WTC11 (cell line): ENCODE measurements around the gene PRR12. TPM values are rescaled to one million over a fixed set of nuclear protein-coding genes. Genes with fewer than 3 reads are reported as not detected.

ENCODE experiments used
- ATAC-seq: fragments of 200-7000 bp; cut with Tn5 transposase; 2 replicates; pipeline ENCODE4 v1.10.0; 2021; ENCODE audit warnings: mild to moderate bottlenecking, moderate library complexity
- CTCF ChIA-PET: fragments of 300-600 bp; sonication (Branson Sonifier 250); formaldehyde crosslinking; loops from one replicate; lab custom pipeline; 2021; ENCODE audit warnings: antibody characterized with exemption; lab: Charles Lee
- POLR2A ChIA-PET: fragments of 350-600 bp; sonication (Branson Sonifier 250); formaldehyde crosslinking; loops from one replicate; lab custom pipeline; 2021; ENCODE audit warnings: antibody characterized with exemption; lab: Charles Lee
- DNase-seq: peaks from one replicate; pipeline ENCODE4 v3.0.0; 2021; ENCODE audit warnings: low spot score
- H3K27ac Mint-ChIP-seq: 2 replicates; pipeline ENCODE4 v1.8.0; 2021; ENCODE audit warnings: mixed read lengths
- H3K27me3 Mint-ChIP-seq: 2 replicates; pipeline ENCODE4 v1.8.0; 2021; ENCODE audit warnings: low read depth, mild to moderate bottlenecking, moderate library complexity, mixed read lengths
- H3K36me3 Mint-ChIP-seq: 2 replicates; pipeline ENCODE4 v1.8.0; 2021; ENCODE audit warnings: mixed read lengths
- H3K4me1 Mint-ChIP-seq: 2 replicates; pipeline ENCODE4 v1.8.0; 2022; ENCODE audit warnings: mixed read lengths
- H3K4me3 Mint-ChIP-seq: 2 replicates; pipeline ENCODE4 v1.8.0; 2021; ENCODE audit warnings: mild to moderate bottlenecking, moderate library complexity, mixed read lengths
- H3K9me3 Mint-ChIP-seq: 2 replicates; pipeline ENCODE4 v1.8.0; 2021; ENCODE audit warnings: mixed read lengths
- ARID4B ChIP-seq: sonication (generic); formaldehyde crosslinking; IDR thresholded peaks from 2 replicates; pipeline ENCODE4 v1.8.0; 2023; ENCODE audit warnings: missing genetic modification reagents, mild to moderate bottlenecking, borderline replicate concordance
- ATF1 ChIP-seq: sonication (generic); formaldehyde crosslinking; IDR thresholded peaks from 2 replicates; pipeline ENCODE4 v1.8.1; 2023; ENCODE audit warnings: mild to moderate bottlenecking, moderate library complexity, missing genetic modification reagents
- CREB1 ChIP-seq: sonication (generic); formaldehyde crosslinking; IDR thresholded peaks from 2 replicates; pipeline ENCODE4 v1.8.0; 2023; ENCODE audit warnings: mild to moderate bottlenecking, missing genetic modification reagents
- ESRRA ChIP-seq: sonication (generic); formaldehyde crosslinking; IDR thresholded peaks from 2 replicates; pipeline ENCODE4 v1.8.1; 2022; ENCODE audit warnings: mild to moderate bottlenecking, missing genetic modification reagents, borderline replicate concordance
- ETV6 ChIP-seq: sonication (generic); formaldehyde crosslinking; IDR thresholded peaks from 2 replicates; pipeline ENCODE4 v1.8.1; 2022; ENCODE audit warnings: mild to moderate bottlenecking, missing genetic modification reagents
- HMGA2 ChIP-seq: fragments of 250-450 bp; sonication (Bioruptor Pico); IDR thresholded peaks from 2 replicates; pipeline ENCODE4 v1.4.0; 2021; ENCODE audit warnings: mild to moderate bottlenecking, moderate library complexity
- JAZF1 ChIP-seq: fragments of 250-450 bp; sonication (Bioruptor Pico); IDR thresholded peaks from 2 replicates; pipeline ENCODE4 v1.9.0; 2021; ENCODE audit warnings: moderate library complexity, mild to moderate bottlenecking, inconsistent platforms
- MXD4 ChIP-seq: fragments of 250-450 bp; sonication (Bioruptor Pico); IDR thresholded peaks from 2 replicates; pipeline ENCODE4 v1.8.0; 2021; ENCODE audit warnings: mild to moderate bottlenecking, moderate library complexity, borderline replicate concordance
- MYBL2 ChIP-seq: sonication (generic); formaldehyde crosslinking; IDR thresholded peaks from 2 replicates; pipeline ENCODE4 v1.8.1; 2023; ENCODE audit warnings: mild to moderate bottlenecking, moderate library complexity, missing genetic modification reagents
- PRRX2 ChIP-seq: fragments of 250-450 bp; sonication (Bioruptor Pico); IDR thresholded peaks from 2 replicates; pipeline ENCODE4 v1.8.0; 2021; ENCODE audit warnings: mild to moderate bottlenecking
- RELA ChIP-seq: sonication (generic); formaldehyde crosslinking; IDR thresholded peaks from 2 replicates; pipeline ENCODE4 v1.8.1; 2022; ENCODE audit warnings: missing genetic modification reagents, mild to moderate bottlenecking, borderline replicate concordance
- RORB ChIP-seq: fragments of 250-450 bp; sonication (Bioruptor Pico); IDR thresholded peaks from 2 replicates; pipeline ENCODE4 v1.9.0; 2021; ENCODE audit warnings: mild to moderate bottlenecking
- SP1 ChIP-seq: sonication (generic); formaldehyde crosslinking; conservative IDR thresholded peaks from 2 replicates; pipeline ENCODE4 v1.8.1; 2022; ENCODE audit warnings: missing genetic modification reagents
- TEAD4 ChIP-seq: sonication (generic); formaldehyde crosslinking; IDR thresholded peaks from 2 replicates; pipeline ENCODE4 v1.8.0; 2022; ENCODE audit warnings: mild to moderate bottlenecking, missing genetic modification reagents
- ZNF232 ChIP-seq: sonication (generic); formaldehyde crosslinking; IDR thresholded peaks from 2 replicates; pipeline ENCODE4 v1.8.0; 2022; ENCODE audit warnings: mild to moderate bottlenecking, missing genetic modification reagents
- ZNF281 ChIP-seq: sonication (generic); formaldehyde crosslinking; IDR thresholded peaks from 2 replicates; pipeline ENCODE4 v1.8.0; 2023; ENCODE audit warnings: mild to moderate bottlenecking, missing genetic modification reagents
- ZNF396 ChIP-seq: fragments of 250-450 bp; sonication (Bioruptor Pico); IDR thresholded peaks from 2 replicates; pipeline ENCODE4 v1.8.0; 2021; ENCODE audit warnings: mild to moderate bottlenecking, moderate library complexity, borderline replicate concordance
- ZNF416 ChIP-seq: fragments of 250-450 bp; sonication (Bioruptor Pico); IDR thresholded peaks from 2 replicates; pipeline ENCODE4 v1.9.0; 2021; ENCODE audit warnings: mild to moderate bottlenecking, inconsistent platforms
- ZNF671 ChIP-seq: fragments of 250-450 bp; sonication (Bioruptor Pico); IDR thresholded peaks from 2 replicates; pipeline ENCODE4 v1.8.0; 2021; ENCODE audit warnings: mild to moderate bottlenecking
- total RNA-seq: library from RNA; stranded (reverse); gene quantifications from 3 replicates; pipeline ENCODE4 v1.2.3, GENCODE V29; 2021
- TF ChIP-seq, protein P1 (sequence below): sonication (generic); formaldehyde crosslinking; IDR thresholded peaks from 2 replicates; pipeline ENCODE4 v1.8.1; 2023; ENCODE audit warnings: mild to moderate bottlenecking, missing genetic modification reagents
- TF ChIP-seq, protein P2 (sequence below): sonication (generic); formaldehyde crosslinking; IDR thresholded peaks from 2 replicates; pipeline ENCODE4 v1.8.1; 2022; ENCODE audit warnings: low read depth, mild to moderate bottlenecking, moderate library complexity, missing genetic modification reagents, borderline replicate concordance
- TF ChIP-seq, protein P3 (sequence below): fragments of 250-450 bp; sonication (Bioruptor Pico); IDR thresholded peaks from 2 replicates; pipeline ENCODE4 v2.1.2; 2022; ENCODE audit warnings: mild to moderate bottlenecking, moderate library complexity

PRR12 gene
- total RNA-seq, 1 experiment from 2014 or later, result 86.1 TPM

GRCh38 chr19:49641688-49642491 lies 50.9 kb downstream of the PRR12 start, which contains the start of gene SCAF1:
Gene SCAF1 (plus strand): TSS chr19:49642209. CDS start chr19:49645027, 2,818 bp downstream.
- CTCF ChIA-PET, result interaction anchor here (0.6 to 4.7 kb wide), 11 partner anchors 23 to 135 kb away, joined by 3 to 108 read pairs (median 4); partner anchors contain the start of genes BCL2L12, IRF3 and PRMT1
- DNase-seq (peak; percentile 100), ATAC-seq (peak; percentile 41)
- Mint-ChIP-seq H3K4me1 (peaks cover 51% of the 10 kb centered on the region), H3K4me3 (peak within 1 kb of the TSS; percentile 99), H3K27me3 (peaks cover 17% of the 10 kb centered on the region), H3K27ac (peak within 1 kb of the TSS; percentile 99), H3K9me3 (no peaks in the 10 kb centered on the region), H3K36me3 (peaks cover 7% of the 10 kb centered on the region)
- POLR2A ChIA-PET, result interaction anchor here (1.0 to 1.8 kb wide), 9 partner anchors 16 to 146 kb away, joined by 3 to 11 read pairs (median 4); partner anchors contain the start of gene PRMT1
- no peak for TF ChIP-seq CREB1 (CRISPR knock-in tag)
- peak; percentile 78; the same call in 1 of the 2 replicates for TF ChIP-seq MYBL2 (CRISPR knock-in tag)
- TF ChIP-seq ZNF281 (CRISPR knock-in tag), result no peak
- TF ChIP-seq ATF1 (CRISPR knock-in tag), result no peak
- no peak for TF ChIP-seq TEAD4 (CRISPR knock-in tag)
- TF ChIP-seq JAZF1, result no peak
- no peak for TF ChIP-seq PRRX2
- TF ChIP-seq MXD4, result no peak
- TF ChIP-seq ZNF232 (CRISPR knock-in tag), result no peak
- no peak for TF ChIP-seq ZNF396 (CRISPR knock-in tag)
- TF ChIP-seq, protein P1, sequence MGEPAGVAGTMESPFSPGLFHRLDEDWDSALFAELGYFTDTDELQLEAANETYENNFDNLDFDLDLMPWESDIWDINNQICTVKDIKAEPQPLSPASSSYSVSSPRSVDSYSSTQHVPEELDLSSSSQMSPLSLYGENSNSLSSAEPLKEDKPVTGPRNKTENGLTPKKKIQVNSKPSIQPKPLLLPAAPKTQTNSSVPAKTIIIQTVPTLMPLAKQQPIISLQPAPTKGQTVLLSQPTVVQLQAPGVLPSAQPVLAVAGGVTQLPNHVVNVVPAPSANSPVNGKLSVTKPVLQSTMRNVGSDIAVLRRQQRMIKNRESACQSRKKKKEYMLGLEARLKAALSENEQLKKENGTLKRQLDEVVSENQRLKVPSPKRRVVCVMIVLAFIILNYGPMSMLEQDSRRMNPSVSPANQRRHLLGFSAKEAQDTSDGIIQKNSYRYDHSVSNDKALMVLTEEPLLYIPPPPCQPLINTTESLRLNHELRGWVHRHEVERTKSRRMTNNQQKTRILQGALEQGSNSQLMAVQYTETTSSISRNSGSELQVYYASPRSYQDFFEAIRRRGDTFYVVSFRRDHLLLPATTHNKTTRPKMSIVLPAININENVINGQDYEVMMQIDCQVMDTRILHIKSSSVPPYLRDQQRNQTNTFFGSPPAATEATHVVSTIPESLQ (CRISPR knock-in tag), result no peak
- no peak for TF ChIP-seq ZNF671 (CRISPR knock-in tag)
- no peak for TF ChIP-seq RELA (CRISPR knock-in tag)
- no peak for TF ChIP-seq ARID4B (CRISPR knock-in tag)
- TF ChIP-seq HMGA2 (CRISPR knock-in tag), result no peak
- 0 out of 2 replicates have a peak, but pooled peaks have one; percentile 17 for TF ChIP-seq ETV6 (CRISPR knock-in tag)
- TF ChIP-seq, protein P2, sequence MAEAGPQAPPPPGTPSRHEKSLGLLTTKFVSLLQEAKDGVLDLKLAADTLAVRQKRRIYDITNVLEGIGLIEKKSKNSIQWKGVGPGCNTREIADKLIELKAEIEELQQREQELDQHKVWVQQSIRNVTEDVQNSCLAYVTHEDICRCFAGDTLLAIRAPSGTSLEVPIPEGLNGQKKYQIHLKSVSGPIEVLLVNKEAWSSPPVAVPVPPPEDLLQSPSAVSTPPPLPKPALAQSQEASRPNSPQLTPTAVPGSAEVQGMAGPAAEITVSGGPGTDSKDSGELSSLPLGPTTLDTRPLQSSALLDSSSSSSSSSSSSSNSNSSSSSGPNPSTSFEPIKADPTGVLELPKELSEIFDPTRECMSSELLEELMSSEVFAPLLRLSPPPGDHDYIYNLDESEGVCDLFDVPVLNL, result peak; percentile 80; the same call in 1 of the 2 replicates
- peak; percentile 100 for TF ChIP-seq SP1 (CRISPR knock-in tag)
- TF ChIP-seq ZNF416 (CRISPR knock-in tag), result no peak
- no peak for TF ChIP-seq ESRRA (CRISPR knock-in tag)
- TF ChIP-seq, protein P3, sequence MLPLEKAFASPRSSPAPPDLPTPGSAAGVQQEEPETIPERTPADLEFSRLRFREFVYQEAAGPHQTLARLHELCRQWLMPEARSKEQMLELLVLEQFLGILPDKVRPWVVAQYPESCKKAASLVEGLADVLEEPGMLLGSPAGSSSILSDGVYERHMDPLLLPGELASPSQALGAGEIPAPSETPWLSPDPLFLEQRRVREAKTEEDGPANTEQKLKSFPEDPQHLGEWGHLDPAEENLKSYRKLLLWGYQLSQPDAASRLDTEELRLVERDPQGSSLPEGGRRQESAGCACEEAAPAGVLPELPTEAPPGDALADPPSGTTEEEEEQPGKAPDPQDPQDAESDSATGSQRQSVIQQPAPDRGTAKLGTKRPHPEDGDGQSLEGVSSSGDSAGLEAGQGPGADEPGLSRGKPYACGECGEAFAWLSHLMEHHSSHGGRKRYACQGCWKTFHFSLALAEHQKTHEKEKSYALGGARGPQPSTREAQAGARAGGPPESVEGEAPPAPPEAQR (CRISPR knock-in tag), result no peak
- no peak for TF ChIP-seq RORB (CRISPR knock-in tag)
